Karpas-422 (cell line): ENCODE measurements around the gene ZNF75A. TPM values are rescaled to one million over a fixed set of nuclear protein-coding genes. Genes with fewer than 3 reads are reported as not detected.
"Not testable (repeated sequence)": the region's sequence is repeated elsewhere in the genome, so short reads cannot be mapped to it uniquely, and the experiment has no call there.

Experiments
- DNase-seq: peaks from one replicate; pipeline ENCODE4 v3.0.0-alpha.2; 2015
- H2AFZ ChIP-seq: fragments of 200-600 bp; sonication (generic); 2 replicates; pipeline ENCODE4 v1.6.1; 2014; ENCODE audit warnings: antibody characterized with exemption, low read length, mixed read lengths
- H3K27ac ChIP-seq: fragments of 200-600 bp; sonication (generic); 2 replicates; pipeline ENCODE4 v1.5.1; 2014; ENCODE audit warnings: mild to moderate bottlenecking, low read length, moderate library complexity
- H3K27me3 ChIP-seq: fragments of 200-600 bp; sonication (generic); 2 replicates; pipeline ENCODE4 v1.6.1; 2014; ENCODE audit warnings: low read length, mixed read lengths
- H3K36me3 ChIP-seq: fragments of 200-600 bp; sonication (generic); 2 replicates; pipeline ENCODE4 v1.6.1; 2014; ENCODE audit warnings: low read length, mixed read lengths; ENCODE audit not compliant: insufficient read depth
- H3K4me1 ChIP-seq: fragments of 200-600 bp; sonication (generic); 2 replicates; pipeline ENCODE4 v1.6.1; 2014; ENCODE audit warnings: mild to moderate bottlenecking, low read length, mixed read lengths
- H3K4me2 ChIP-seq: fragments of 200-600 bp; sonication (generic); 2 replicates; pipeline ENCODE4 v1.6.1; 2014; ENCODE audit warnings: low read length, low read depth, mild to moderate bottlenecking; ENCODE audit not compliant: poor library complexity, severe bottlenecking
- H3K4me3 ChIP-seq: fragments of 200-600 bp; sonication (generic); 2 replicates; pipeline ENCODE4 v1.5.1; 2014; ENCODE audit warnings: mild to moderate bottlenecking, antibody characterized with exemption, low read length, mixed read lengths
- H3K79me2 ChIP-seq: fragments of 200-600 bp; sonication (generic); 2 replicates; pipeline ENCODE4 v1.6.1; 2014; ENCODE audit warnings: mild to moderate bottlenecking, low read length, mixed read lengths
- H3K9ac ChIP-seq: fragments of 200-600 bp; sonication (generic); 2 replicates; pipeline ENCODE4 v1.6.0; 2014; ENCODE audit warnings: low read length
- H3K9me2 ChIP-seq: fragments of 200-600 bp; sonication (generic), shearing (Covaris generic); replicated peaks from 2 replicates; pipeline ENCODE4 v1.6.0; 2014; ENCODE audit warnings: mild to moderate bottlenecking, low read length, moderate library complexity; ENCODE audit not compliant: insufficient read depth
- H3K9me3 ChIP-seq: fragments of 300-700, 200-600 bp; sonication (generic); 2 replicates; pipeline ENCODE4 v1.6.1; 2014; ENCODE audit warnings: low read length, mixed read lengths
- H4K20me1 ChIP-seq: fragments of 200-600 bp; sonication (generic); 2 replicates; pipeline ENCODE4 v1.6.1; 2014; ENCODE audit warnings: mild to moderate bottlenecking, antibody characterized with exemption, low read length, low read depth; ENCODE audit not compliant: insufficient read depth
- total RNA-seq: library from RNA; depleted of rRNA; stranded (reverse); fragments of >200 nt; shearing (Covaris generic); gene quantifications from 2 replicates; pipeline ENCODE4 v1.2.3, GENCODE V29; 2014; ENCODE audit warnings: low replicate concordance

Gene ZNF75A
- total RNA-seq, 1 experiment from 2014 or later: 22.0 TPM

GRCh38 chr16:3268294-3268693, 37.0 kb upstream of the ZNF75A start:
- no peak for DNase-seq
- no peak overlapping the region for H3K27ac ChIP-seq
- no peaks in the 10 kb centered on the region for H3K36me3 ChIP-seq
- no peak overlapping the region for H2AFZ ChIP-seq
- no peak overlapping the region for H3K9ac ChIP-seq
- no peak overlapping the region for H3K4me3 ChIP-seq
- no peaks in the 10 kb centered on the region for H4K20me1 ChIP-seq
- H3K79me2 ChIP-seq: no peaks in the 10 kb centered on the region
- no peaks in the 10 kb centered on the region for H3K9me3 ChIP-seq
- no peak overlapping the region for H3K4me2 ChIP-seq
- no peaks in the 10 kb centered on the region for H3K9me2 ChIP-seq
- peaks cover 13% of the 10 kb centered on the region for H3K4me1 ChIP-seq
- no peaks in the 10 kb centered on the region for H3K27me3 ChIP-seq

DNA sequence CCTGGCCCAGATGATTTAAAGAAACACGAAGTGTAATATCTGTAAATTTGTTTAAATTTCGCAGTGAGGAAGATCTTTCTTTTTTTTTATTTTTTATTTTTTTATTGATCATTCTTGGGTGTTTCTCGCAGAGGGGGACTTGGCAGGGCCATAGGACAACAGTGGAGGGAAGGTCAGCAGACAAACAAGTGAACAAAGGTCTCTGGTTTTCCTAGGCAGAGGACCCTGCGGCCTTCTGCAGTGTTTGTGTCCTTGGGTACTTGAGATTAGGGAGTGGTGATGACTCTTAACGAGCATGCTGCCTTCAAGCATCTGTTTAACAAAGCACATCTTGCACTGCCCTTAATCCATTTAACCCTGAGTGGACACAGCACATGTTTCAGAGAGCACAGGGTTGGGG, 34.6 kb upstream of the ZNF75A start:
- H3K36me3 ChIP-seq, H3K79me2 ChIP-seq, H3K9ac ChIP-seq, H2AFZ ChIP-seq, H3K4me3 ChIP-seq, DNase-seq, H4K20me1 ChIP-seq, H3K27me3 ChIP-seq, H3K9me3 ChIP-seq, H3K9me2 ChIP-seq, H3K27ac ChIP-seq, H3K4me2 ChIP-seq: not testable (repeated sequence)
- H3K4me1 ChIP-seq: peaks cover 15% of the 10 kb centered on the region

GRCh38 chr16:3271281-3271680, 34.0 kb upstream of the ZNF75A start:
- not testable (repeated sequence) for H3K4me2 ChIP-seq, H3K9me2 ChIP-seq, H2AFZ ChIP-seq, H3K4me3 ChIP-seq, H3K27ac ChIP-seq, H3K9ac ChIP-seq, H3K9me3 ChIP-seq, H3K36me3 ChIP-seq, H3K79me2 ChIP-seq, H4K20me1 ChIP-seq, DNase-seq, H3K27me3 ChIP-seq
- peaks cover 20% of the 10 kb centered on the region for H3K4me1 ChIP-seq

DNA sequence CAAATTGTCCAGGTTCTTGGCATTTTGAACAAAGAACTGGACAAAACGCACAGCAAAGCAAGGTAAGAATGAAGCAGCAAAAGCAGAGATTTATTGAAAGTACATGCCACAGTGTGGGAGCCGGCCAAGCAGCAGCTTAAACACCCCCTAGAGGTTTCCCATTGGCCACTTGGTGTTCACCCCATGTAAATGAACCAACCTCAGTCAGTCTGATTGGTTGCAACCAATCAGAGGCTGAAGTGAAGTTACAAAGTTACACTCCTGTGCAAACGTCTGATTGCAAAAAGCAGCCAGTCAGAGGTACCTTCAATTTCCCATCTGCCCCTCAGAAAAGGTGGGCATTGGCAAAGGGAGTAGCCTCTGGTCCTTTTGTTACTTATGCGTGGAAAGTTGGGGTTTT, 30.8 kb upstream of the ZNF75A start:
- no peaks in the 10 kb centered on the region for H3K9me3 ChIP-seq
- H3K4me1 ChIP-seq: peaks cover 23% of the 10 kb centered on the region
- H3K4me2 ChIP-seq: peak overlapping the region; percentile 42
- H2AFZ ChIP-seq: peak overlapping the region; percentile 31; the same call in 1 of the 2 replicates
- H3K27me3 ChIP-seq: no peaks in the 10 kb centered on the region
- no peaks in the 10 kb centered on the region for H3K79me2 ChIP-seq
- no peaks in the 10 kb centered on the region for H3K9me2 ChIP-seq
- no peak overlapping the region for H3K4me3 ChIP-seq
- DNase-seq: peak; percentile 83
- no peaks in the 10 kb centered on the region for H4K20me1 ChIP-seq
- peak overlapping the region; percentile 56 for H3K27ac ChIP-seq
- no peaks in the 10 kb centered on the region for H3K36me3 ChIP-seq
- no peak overlapping the region for H3K9ac ChIP-seq

DNA sequence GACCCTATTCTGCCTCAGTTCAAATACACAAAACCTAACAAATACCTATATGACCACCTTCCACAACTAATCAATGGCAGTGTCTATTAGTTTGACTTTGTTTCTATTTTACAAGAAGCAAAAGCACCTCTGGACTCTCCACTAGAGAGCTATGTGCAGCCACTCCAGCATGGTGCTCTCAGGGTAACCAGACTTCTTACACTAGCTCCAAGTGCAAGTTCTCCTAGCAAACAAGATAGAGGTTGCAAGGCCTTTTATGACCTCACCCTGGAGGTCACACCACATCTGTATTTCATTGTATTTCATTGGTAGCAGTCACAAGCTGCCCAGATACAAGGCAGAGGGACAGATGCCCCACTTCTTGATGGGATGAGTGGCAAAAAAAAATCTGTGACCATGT, 30.4 kb upstream of the ZNF75A start:
- H3K4me3 ChIP-seq: no peak overlapping the region
- no peaks in the 10 kb centered on the region for H3K27me3 ChIP-seq
- H3K4me1 ChIP-seq: peaks cover 23% of the 10 kb centered on the region
- no peaks in the 10 kb centered on the region for H3K9me2 ChIP-seq
- no peaks in the 10 kb centered on the region for H3K79me2 ChIP-seq
- H3K36me3 ChIP-seq: no peaks in the 10 kb centered on the region
- H2AFZ ChIP-seq: no peak overlapping the region
- H3K9me3 ChIP-seq: no peaks in the 10 kb centered on the region
- DNase-seq: no peak
- peak overlapping the region; percentile 28; the same call in 1 of the 2 replicates for H3K27ac ChIP-seq
- no peak overlapping the region for H3K9ac ChIP-seq
- no peaks in the 10 kb centered on the region for H4K20me1 ChIP-seq
- peak overlapping the region; percentile 42 for H3K4me2 ChIP-seq

DNA sequence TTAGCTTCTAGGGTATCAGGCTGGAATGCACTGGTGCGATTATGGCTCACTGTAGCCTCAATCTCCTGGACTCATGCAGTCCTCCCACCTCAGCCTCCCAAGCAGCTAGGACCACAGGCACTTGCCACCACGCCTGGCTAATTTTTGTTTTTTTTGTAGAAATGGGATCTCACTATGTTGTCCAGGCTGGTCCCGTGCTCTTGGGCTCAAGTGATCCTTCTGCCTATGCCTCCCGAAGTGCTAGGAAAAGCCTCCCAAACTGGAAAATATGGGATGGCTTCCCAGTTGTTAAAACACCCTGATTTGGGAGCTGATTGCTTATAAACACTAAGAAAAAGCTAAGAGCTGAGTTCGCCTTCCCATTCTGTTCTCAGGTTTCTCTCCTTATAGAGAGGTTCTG, 28.6 kb upstream of the ZNF75A start:
- H3K9me3 ChIP-seq: no peaks in the 10 kb centered on the region
- no peak overlapping the region for H3K4me3 ChIP-seq
- no peaks in the 10 kb centered on the region for H3K79me2 ChIP-seq
- no peak overlapping the region for H2AFZ ChIP-seq
- no peak overlapping the region for H3K4me2 ChIP-seq
- H3K27me3 ChIP-seq: no peaks in the 10 kb centered on the region
- no peaks in the 10 kb centered on the region for H3K9me2 ChIP-seq
- H3K36me3 ChIP-seq: no peaks in the 10 kb centered on the region
- no peak for DNase-seq
- H3K4me1 ChIP-seq: peaks cover 25% of the 10 kb centered on the region
- no peaks in the 10 kb centered on the region for H4K20me1 ChIP-seq
- no peak overlapping the region for H3K27ac ChIP-seq
- no peak overlapping the region for H3K9ac ChIP-seq

DNA sequence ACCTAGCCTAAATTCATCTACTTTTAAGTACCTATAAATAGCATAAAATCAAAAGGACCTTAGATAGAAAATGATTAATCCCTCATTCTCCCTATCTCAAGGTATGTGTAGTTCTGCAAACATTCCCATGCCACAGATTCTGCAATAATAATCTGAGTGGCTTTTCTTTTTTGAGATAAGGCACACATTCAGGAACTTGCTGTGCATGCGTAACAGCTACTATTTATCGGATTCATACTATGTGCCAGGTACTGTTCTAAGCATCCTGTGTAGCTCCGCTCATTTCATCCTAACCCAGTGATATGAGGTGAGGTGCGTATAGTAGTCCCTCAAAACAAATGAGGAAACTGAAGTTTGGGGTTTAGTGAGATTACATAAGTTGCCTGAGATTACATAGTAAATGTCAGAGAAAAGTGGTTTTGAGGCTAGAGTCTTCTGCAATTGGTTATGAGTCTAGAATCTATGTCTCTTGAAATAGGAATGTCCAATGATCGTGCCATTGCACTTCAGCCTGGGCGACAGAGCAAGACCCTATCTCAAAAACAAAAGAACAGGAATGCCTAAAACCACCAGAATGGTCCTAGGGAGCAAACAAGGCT, 24.0 kb upstream of the ZNF75A start:
- H3K4me2 ChIP-seq: peak overlapping the region; percentile 87
- no peaks in the 10 kb centered on the region for H4K20me1 ChIP-seq
- no peaks in the 10 kb centered on the region for H3K9me2 ChIP-seq
- H3K9me3 ChIP-seq: peaks cover 11% of the 10 kb centered on the region; the same call in 1 of the 2 replicates
- no peak for DNase-seq
- no peaks in the 10 kb centered on the region for H3K27me3 ChIP-seq
- no peak overlapping the region for H3K27ac ChIP-seq
- no peak overlapping the region for H3K4me3 ChIP-seq
- H3K4me1 ChIP-seq: peaks cover 25% of the 10 kb centered on the region
- H3K9ac ChIP-seq: no peak overlapping the region
- H3K79me2 ChIP-seq: peaks cover 30% of the 10 kb centered on the region
- H2AFZ ChIP-seq: no peak overlapping the region
- H3K36me3 ChIP-seq: peaks cover 20% of the 10 kb centered on the region

GRCh38 chr16:3282103-3282729, 23.1 kb upstream of the ZNF75A start:
- H3K27ac ChIP-seq: peak overlapping the region; percentile 88; the same call in 1 of the 2 replicates
- peaks cover 29% of the 10 kb centered on the region for H3K36me3 ChIP-seq
- H3K9me2 ChIP-seq: no peaks in the 10 kb centered on the region
- no peak for DNase-seq
- peak overlapping the region; percentile 87 for H3K4me2 ChIP-seq
- peak overlapping the region; percentile 99 for H3K9ac ChIP-seq
- peaks cover 37% of the 10 kb centered on the region for H3K79me2 ChIP-seq
- peak overlapping the region; percentile 77 for H3K4me3 ChIP-seq
- peak overlapping the region; percentile 94 for H2AFZ ChIP-seq
- H3K4me1 ChIP-seq: peaks cover 23% of the 10 kb centered on the region
- no peaks in the 10 kb centered on the region for H3K27me3 ChIP-seq
- peaks cover 11% of the 10 kb centered on the region; the same call in 1 of the 2 replicates for H3K9me3 ChIP-seq
- no peaks in the 10 kb centered on the region for H4K20me1 ChIP-seq
